HFFc6 (cell line): ENCODE measurements around the gene CKAP2L. TPM values are rescaled to one million over a fixed set of nuclear protein-coding genes. Genes with fewer than 3 reads are reported as not detected.

Source experiments
- DNase-seq: peaks from one replicate; pipeline ENCODE4 v3.0.0-alpha.2; 2018
- H3K27ac Mint-ChIP-seq: 2 replicates; pipeline ENCODE4 v1.8.0; 2020; ENCODE audit warnings: mild to moderate bottlenecking, mixed read lengths
- H3K27me3 Mint-ChIP-seq: 2 replicates; pipeline ENCODE4 v1.8.0; 2021; ENCODE audit warnings: mild to moderate bottlenecking, moderate library complexity, mixed read lengths; ENCODE audit not compliant: insufficient read depth
- H3K36me3 Mint-ChIP-seq: 2 replicates; pipeline ENCODE4 v1.8.0; 2021; ENCODE audit warnings: low read depth, mixed read lengths
- H3K4me1 Mint-ChIP-seq: 2 replicates; pipeline ENCODE4 v1.8.0; 2020; ENCODE audit warnings: low read depth, mixed read lengths
- H3K4me3 Mint-ChIP-seq: 2 replicates; pipeline ENCODE4 v1.8.0; 2020; ENCODE audit warnings: mild to moderate bottlenecking, moderate library complexity, mixed read lengths
- H3K9me3 Mint-ChIP-seq: 2 replicates; pipeline ENCODE4 v1.8.0; 2020; ENCODE audit warnings: mild to moderate bottlenecking, mixed read lengths
- CTCF ChIP-seq: fragments of 200-600 bp; sonication (generic); IDR thresholded peaks from 2 replicates; pipeline ENCODE4 v1.5.0; 2021; ENCODE audit warnings: antibody characterized with exemption, mild to moderate bottlenecking
- total RNA-seq, 6 experiments: library from RNA; stranded (reverse); fragmentation: NEBNext Ultra II Directional; extraction: Animal tissue kit (Norgen Biotek cat#: 25700); gene quantifications; 2 replicates in 1 of 6; 3 replicates in 5 of 6; pipeline ENCODE4 v1.2.3, GENCODE V29; 2021

The CKAP2L gene
- total RNA-seq, 6 experiments from 2014 or later: 10.6 to 35.7 (median 30.2) TPM

DNA sequence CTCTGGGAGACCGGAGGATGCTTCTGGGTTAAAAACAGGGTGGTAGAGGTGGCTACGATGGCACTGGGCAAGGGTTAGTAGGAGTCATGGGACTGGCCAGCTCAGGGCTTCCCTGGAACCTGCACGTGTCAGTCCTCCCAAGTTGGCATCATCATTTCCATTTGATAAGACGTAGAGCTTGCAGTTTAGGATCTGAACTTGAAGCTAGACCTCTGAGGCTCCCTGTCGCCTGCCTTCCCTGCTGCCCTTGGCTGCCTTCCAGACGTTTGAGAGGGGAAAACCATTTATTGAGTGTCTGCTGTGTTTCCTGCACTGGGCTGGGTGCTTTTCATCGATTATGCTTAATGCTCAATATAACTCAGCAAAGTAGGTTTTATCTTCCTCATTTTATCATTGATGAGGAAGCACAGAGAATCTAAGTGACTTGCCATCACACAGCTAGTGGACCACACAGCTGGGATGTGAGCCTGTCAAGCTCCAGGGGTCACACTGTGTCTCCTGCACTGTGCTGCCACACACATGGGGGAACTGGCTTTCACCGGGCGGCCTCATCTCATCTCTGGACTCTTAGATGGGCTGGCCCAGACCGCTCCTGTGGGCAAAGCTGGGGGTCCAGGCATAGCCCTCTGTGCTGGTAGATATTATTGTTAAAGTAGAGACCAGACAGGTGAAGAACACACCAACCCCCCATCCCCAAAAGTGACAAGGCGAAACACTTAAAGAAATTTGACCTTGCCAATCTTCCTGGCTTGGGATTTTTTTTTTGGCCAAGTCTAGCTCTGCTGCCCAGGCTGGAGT, 35.8 kb downstream of the CKAP2L start:
- DNase-seq: no peak
- Mint-ChIP-seq H3K36me3 (no peaks in the 10 kb centered on the region), H3K27ac (no peak overlapping the region), H3K4me3 (no peak overlapping the region), H3K9me3 (no peaks in the 10 kb centered on the region), H3K4me1 (peaks cover 16% of the 10 kb centered on the region; the same call in 1 of the 2 replicates), H3K27me3 (no peaks in the 10 kb centered on the region; the same call in 1 of the 2 replicates)
- TF ChIP-seq CTCF: no peak

- no peak for DNase-seq
- Mint-ChIP-seq H3K27ac (no peak overlapping the region), H3K36me3 (no peaks in the 10 kb centered on the region), H3K9me3 (no peaks in the 10 kb centered on the region), H3K27me3 (no peaks in the 10 kb centered on the region; the same call in 1 of the 2 replicates), H3K4me3 (no peak overlapping the region), H3K4me1 (peaks cover 16% of the 10 kb centered on the region; the same call in 1 of the 2 replicates)
- no peak for TF ChIP-seq CTCF
These were observed 36.4 kb downstream of the CKAP2L start for GRCh38 chr2:112728029-112728362.

- no peak for TF ChIP-seq CTCF
- Mint-ChIP-seq H3K36me3 (no peaks in the 10 kb centered on the region), H3K4me1 (peaks cover 16% of the 10 kb centered on the region; the same call in 1 of the 2 replicates), H3K9me3 (no peaks in the 10 kb centered on the region), H3K27me3 (no peaks in the 10 kb centered on the region; the same call in 1 of the 2 replicates), H3K4me3 (no peak overlapping the region), H3K27ac (no peak overlapping the region)
- no peak for DNase-seq
These were observed 37.0 kb downstream of the CKAP2L start for GRCh38 chr2:112727276-112728028.

DNA sequence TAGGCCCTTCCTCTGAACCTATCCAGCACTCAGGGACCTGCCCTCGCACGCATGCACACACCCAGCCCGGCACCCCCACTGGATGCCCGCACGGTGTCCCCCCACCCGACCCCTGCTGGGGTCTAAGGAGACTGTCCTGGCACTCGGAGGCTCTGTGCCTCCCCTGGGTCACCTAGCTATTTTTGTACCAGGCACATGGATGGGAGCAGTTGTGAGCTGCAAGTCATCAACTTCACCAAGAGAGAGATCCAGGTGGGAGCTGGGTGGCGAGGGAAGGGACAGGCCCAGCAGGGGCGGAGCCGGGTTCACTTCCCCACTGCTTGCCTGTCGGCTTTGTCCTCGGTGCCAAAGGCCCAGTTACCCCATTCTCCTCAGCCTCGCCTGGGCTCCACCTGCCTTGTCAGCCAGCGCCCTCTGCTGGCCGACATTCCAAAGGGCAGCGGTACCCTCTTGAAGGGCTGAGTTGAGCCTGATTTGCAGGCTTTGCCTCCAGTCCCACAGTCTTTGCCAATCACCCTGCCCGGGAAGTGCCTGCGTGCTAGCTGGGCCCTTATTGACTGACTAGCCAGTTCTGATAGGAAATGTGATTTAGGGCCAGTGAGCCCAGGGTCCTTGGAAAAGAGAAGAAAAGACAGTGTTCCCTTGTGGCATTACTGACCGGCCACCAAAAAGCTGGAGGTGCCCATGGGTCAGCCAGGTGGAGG, 37.8 kb downstream of the CKAP2L start:
- no peaks in the 10 kb centered on the region for H3K36me3 Mint-ChIP-seq
- H3K27me3 Mint-ChIP-seq: no peaks in the 10 kb centered on the region; the same call in 1 of the 2 replicates
- DNase-seq: peak; percentile 86
- H3K9me3 Mint-ChIP-seq: no peaks in the 10 kb centered on the region
- no peak overlapping the region for H3K27ac Mint-ChIP-seq
- no peak overlapping the region for H3K4me3 Mint-ChIP-seq
- peak; percentile 99 for TF ChIP-seq CTCF
- peaks cover 16% of the 10 kb centered on the region; the same call in 1 of the 2 replicates for H3K4me1 Mint-ChIP-seq
